HG03442 (cell line): ENCODE results near the gene TRABD.
"Not testable (repeated sequence)": the region's sequence is repeated elsewhere in the genome, so short reads cannot be mapped to it uniquely, and the experiment has no call there.

Source experiments
- ATAC-seq: cut with Tn5 transposase; IDR thresholded peaks from one replicate; pipeline ENCODE4 v1.9.1; 2021; ENCODE audit warnings: mild to moderate bottlenecking, moderate library complexity; ENCODE audit not compliant: unreplicated experiment

Gene TRABD

GRCh38 chr22:50151571-50152537, 33.9 kb upstream of the TRABD start:
- no peak for ATAC-seq

GRCh38 chr22:50153056-50153755, 32.5 kb upstream of the TRABD start:
- no peak for ATAC-seq

- ATAC-seq, result no peak
Observed at GRCh38 chr22:50153756-50154140, 32.0 kb upstream of the TRABD start.

- no peak for ATAC-seq
Observed at GRCh38 chr22:50157709-50158375, 27.9 kb upstream of the TRABD start.

- ATAC-seq, result no peak
Observed at GRCh38 chr22:50160947-50161346, 24.8 kb upstream of the TRABD start.

- ATAC-seq, result no peak
Observed at GRCh38 chr22:50161508-50162390, 24.0 kb upstream of the TRABD start.

GRCh38 chr22:50162391-50162956, 23.2 kb upstream of the TRABD start:
- ATAC-seq, result no peak

- ATAC-seq, result no peak
Observed at GRCh38 chr22:50165436-50166123, 20.1 kb upstream of the TRABD start.

GRCh38 chr22:50167689-50168489, 17.8 kb upstream of the TRABD start:
- ATAC-seq, result no peak

GRCh38 chr22:50168490-50169180, 17.1 kb upstream of the TRABD start:
- ATAC-seq, result not testable (repeated sequence)

- no peak for ATAC-seq
Observed at GRCh38 chr22:50169181-50169759, 16.4 kb upstream of the TRABD start.

GRCh38 chr22:50169774-50170341, 15.9 kb upstream of the TRABD start:
- no peak for ATAC-seq

- ATAC-seq, result no peak
Observed at GRCh38 chr22:50170453-50171318, 15.0 kb upstream of the TRABD start, which contains the start of gene PANX2. Gene PANX2 (plus strand): TSS chr22:50170731. CDS start chr22:50170731, 0 bp downstream.

- ATAC-seq, result no peak
Observed at GRCh38 chr22:50171319-50171964, 14.3 kb upstream of the TRABD start.

- no peak for ATAC-seq
Observed at GRCh38 chr22:50171965-50172421, 13.7 kb upstream of the TRABD start.
